ENCODE results near the gene ANK3.

Gene ANK3

GRCh38 chr10:60023155-60023877 is 366.4 kb downstream of the ANK3 start:
- no peak for DNase-seq

GRCh38 chr10:60021361-60021760 is 368.3 kb downstream of the ANK3 start:
- DNase-seq = no peak

- no peak for DNase-seq
Measured at GRCh38 chr10:60016794-60017193, 372.9 kb downstream of the ANK3 start.

DNA sequence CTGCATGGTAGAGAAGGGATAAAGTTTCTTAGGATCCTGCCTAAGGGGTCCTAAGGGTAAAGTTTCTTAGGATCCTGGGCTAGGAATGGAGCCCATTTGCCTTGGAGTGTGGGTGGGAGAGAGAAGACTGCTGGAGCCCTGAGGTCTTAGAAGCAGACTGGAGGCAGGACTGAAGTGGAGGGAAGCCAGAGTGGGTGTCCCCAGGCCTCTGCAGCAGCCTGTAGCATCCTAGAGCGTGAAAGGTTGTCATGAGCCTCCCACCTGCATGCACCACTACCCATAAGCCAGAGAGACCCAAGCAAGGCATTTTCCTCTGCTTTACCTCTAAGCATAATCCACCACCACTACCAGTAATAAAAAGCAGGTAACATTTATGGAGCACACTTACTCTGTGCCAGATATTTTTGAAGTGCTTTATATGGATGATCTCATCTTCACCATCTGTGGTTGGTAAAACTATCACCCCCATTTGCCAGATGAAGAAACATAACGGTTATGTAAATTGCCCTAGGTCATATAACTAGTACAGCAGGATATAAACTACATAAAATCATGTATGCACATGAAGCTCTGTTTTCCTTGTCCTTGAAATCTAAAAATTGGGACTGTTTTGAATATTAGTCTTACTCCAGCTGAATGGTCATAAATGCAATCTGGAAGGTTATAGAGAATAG is 379.8 kb downstream of the ANK3 start:
- no peak for DNase-seq

DNA sequence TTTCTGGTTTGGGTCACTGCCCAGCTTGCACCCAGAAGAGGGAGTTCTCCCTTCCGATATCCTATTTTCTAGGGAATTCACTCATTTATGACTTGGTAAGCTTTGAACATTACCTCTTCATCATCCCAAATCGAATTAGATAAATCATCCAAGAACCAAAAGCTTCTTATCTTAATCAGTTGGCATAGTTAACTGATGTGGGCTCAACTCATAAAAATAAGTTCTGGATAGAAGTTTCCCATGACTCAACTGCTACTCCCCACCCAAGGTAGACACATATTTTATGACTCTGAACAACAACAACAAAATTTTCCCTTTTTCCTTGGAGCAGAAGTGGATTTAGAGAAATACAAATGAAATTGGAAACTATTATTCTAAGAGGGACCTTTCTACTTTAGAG is 380.4 kb downstream of the ANK3 start:
- no peak for DNase-seq

DNA sequence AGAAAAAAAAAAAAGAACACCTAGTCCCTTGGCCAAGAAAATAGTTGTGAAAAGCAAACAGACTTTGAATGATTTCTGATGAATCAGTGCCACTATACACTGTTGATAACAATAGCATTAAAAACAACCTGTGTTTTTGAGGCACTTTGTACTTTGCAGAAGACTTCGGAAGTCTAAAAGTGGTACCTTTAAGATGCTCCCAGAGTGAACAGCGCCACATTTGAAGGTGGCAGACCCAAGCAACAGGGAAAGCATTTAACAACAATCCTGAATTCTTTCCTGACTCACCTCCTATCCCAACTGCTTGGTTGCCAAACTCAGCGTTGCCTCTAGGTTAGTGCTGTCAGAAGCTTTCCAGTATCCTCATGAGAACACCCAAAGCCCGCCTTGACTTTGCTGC is 380.9 kb downstream of the ANK3 start:
- no peak for DNase-seq

DNA sequence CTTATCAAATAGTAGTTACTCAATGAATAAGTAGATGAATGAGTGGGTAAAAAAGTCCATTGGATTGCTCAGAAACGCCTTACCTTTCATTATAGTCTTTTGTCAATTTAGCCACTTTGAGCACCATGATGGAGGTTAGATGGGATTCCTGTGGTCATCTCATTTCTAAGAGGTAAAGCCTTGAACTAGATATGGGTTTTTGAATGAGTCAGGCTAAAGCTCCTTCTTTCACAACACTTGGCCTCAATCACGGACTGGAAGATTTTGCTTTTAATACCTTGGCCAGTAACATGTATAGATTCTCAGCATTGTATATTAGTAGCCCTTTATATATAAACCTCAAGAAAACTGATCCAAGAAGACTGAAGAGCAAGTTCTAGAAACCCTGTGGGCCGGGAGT is 383.6 kb downstream of the ANK3 start:
- no peak for DNase-seq

GRCh38 chr10:60003651-60004523 is 385.8 kb downstream of the ANK3 start:
- DNase-seq = no peak

- no peak for DNase-seq
Measured at GRCh38 chr10:60000747-60001146, 388.9 kb downstream of the ANK3 start.

DNA sequence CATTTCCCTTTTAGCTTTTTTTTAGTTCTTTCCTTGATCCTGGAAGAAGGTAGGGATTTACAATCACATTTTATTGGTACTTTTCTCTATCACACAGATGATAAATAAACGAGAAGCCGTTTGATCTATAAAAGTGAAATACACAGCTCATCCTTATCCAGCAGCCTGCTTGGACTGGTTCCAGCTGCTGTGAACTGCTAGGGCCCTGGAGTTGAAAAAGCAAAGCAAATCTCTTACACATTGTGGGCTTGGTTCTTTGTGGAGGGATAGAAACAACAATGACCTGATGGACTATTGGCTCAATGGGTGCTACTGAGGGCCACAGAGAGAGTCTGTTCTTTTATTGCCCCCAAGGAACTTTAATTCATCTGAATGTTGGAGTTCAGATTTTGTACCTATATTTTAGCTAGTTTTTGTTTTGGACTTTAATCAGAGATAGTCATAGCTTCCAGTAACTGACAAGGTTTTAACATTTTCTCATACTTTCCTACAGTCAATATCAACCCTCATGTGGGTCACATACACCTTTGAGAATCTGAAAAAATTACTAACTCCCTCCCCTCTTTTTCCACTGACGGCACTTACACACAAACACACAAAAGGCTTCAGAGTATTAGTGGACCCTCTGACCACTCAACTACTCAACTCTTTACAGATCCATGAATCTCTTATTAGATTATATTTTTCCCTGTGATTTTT is 391.7 kb downstream of the ANK3 start:
- DNase-seq = no peak

DNA sequence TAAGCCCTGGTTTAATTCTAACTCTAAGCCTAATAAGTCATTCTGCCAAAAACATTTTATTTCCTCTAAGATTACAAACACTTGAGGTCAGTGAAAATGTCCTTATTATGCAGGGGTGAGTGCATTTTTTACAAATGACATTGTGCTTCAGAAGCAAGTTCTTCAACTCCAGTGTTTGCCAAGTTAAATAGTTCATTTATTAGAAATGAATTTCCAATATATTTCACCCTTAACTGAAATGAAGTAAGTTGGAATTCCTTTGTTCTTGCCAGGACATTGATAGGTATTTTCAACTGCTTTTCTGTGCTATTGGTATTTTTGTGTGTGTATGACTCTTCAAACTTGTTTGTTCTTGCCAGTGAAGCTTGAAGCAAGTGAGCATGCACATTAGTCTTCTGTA is 393.8 kb downstream of the ANK3 start:
- no peak for DNase-seq

DNA sequence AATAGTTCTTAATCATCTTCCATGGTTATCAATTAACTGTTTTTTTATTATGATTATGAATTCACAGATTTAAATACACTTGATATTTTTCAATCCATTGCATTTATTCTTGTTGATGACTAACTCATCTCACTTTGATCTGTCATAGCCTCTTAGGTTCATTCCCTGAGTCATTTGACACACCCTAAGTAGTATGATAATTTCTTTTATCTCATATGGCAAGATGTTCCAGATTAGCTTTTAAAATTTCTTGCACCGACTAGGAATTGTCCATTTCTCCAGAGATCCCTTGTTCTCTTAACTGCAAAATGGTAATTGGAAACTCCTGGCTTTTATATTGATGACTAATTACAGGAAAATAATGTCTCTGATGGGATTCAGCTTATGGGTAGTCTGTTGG is 395.7 kb downstream of the ANK3 start:
- DNase-seq = no peak

- DNase-seq = peak; percentile 76
Measured at GRCh38 chr10:59991661-59992060, 398.0 kb downstream of the ANK3 start.

DNA sequence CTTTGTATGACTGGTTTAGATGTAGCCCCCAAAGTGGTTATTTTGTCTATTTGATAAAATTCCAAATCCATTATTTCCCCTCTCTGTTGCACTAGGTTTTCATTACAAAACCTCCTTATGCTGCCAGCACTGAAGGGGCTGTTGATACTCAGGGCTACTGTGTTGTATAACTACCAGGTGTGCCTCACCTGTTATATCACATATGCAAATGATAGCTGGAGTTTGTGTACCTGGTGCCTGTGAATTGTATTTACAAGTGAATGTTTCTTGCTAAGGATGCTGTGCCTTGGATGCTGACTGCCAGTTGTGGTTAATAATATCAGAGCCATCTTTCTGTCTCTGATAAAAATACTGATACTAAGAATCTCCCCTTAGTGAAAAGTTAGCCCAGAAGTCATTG is 398.6 kb downstream of the ANK3 start:
- DNase-seq = no peak

DNA sequence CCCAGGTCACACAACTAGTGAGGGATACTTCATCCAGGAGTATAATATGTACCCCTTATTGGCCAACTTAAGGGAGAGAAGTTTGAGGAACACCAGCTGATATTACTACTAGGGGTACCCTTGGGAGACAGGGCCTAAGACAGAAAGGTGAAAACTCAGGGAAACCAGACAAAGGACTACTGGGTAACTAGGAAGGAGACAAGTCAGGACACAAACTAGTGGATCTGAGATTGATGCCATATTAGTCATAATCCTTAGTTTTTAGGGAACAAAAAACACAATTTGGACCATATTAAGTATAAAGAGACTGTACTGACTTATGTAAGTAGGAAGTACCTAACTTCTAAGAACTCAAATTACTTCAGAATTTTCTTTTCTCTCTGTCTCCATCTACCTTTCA is 404.0 kb downstream of the ANK3 start:
- DNase-seq = no peak

GRCh38 chr10:59984415-59984814 is 405.3 kb downstream of the ANK3 start:
- DNase-seq = no peak

- no peak for DNase-seq
Measured at GRCh38 chr10:59980356-59980755, 409.3 kb downstream of the ANK3 start.

DNA sequence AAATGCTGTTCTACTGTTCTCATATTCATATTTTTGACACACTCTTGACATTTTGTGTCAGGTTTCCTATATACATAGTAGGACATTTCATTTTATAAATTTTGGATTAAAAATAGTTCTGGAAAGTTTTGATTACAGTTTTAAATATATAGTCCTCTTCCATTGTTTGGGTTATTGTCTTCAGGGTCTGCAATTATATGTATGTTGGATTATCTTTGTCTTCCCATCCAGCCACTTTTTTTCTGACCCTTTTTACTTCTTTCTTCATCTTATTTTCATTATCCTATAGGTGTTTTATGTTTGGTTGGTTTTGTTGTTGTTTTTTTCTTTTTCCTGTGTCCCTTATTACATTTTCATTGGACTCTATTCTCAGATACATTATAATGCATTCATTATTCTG is 412.2 kb downstream of the ANK3 start:
- DNase-seq = no peak

- DNase-seq = no peak
Measured at GRCh38 chr10:59976909-59977308, 412.8 kb downstream of the ANK3 start.

All from MV-4-11 (cell line).